GM12878 (cell line): ENCODE measurements around the gene TOP2B. TPM values are rescaled to one million over a fixed set of nuclear protein-coding genes. Genes with fewer than 3 reads are reported as not detected.

ENCODE experiments used
- ATAC-seq: fragments of 200-7000 bp; cut with Tn5 transposase; 3 replicates; pipeline ENCODE4 v1.9.1; 2020; ENCODE audit warnings: mild to moderate bottlenecking, moderate library complexity
- BruUV-seq: library from RNA; stranded (reverse); fragments of 400-500 nt; replicated peaks from 2 replicates; lab custom pipeline; 2021; lab: Mats Ljungman, UMichigan
- CTCF ChIA-PET: fragments of 300-600 bp; sonication (Branson Sonifier 250); formaldehyde crosslinking; extraction: SDS; loops from one replicate; lab custom pipeline; 2021; ENCODE audit warnings: inconsistent platforms; lab: Yijun Ruan, JAX
- POLR2A ChIA-PET: fragments of 350-600 bp; formaldehyde crosslinking; extraction: SDS; loops from one replicate; lab custom pipeline; 2021; ENCODE audit warnings: inconsistent platforms; lab: Charles Lee
- RAD21 ChIA-PET: fragments of 300-600 bp; sonication (Branson Sonifier 250); formaldehyde crosslinking; loops from one replicate; lab custom pipeline; 2023; ENCODE audit warnings: antibody characterized with exemption; ENCODE audit not compliant: unreplicated experiment; lab: Charles Lee
- SMC1A ChIA-PET: fragments of 300-600 bp; sonication (Branson Sonifier 250); formaldehyde crosslinking; loops from one replicate; lab custom pipeline; 2023; ENCODE audit not compliant: unreplicated experiment, uncharacterized antibody; lab: Charles Lee
- DNase-seq: peaks from one replicate; pipeline ENCODE4 v3.0.0-alpha.2; 2011; ENCODE audit warnings: low read depth, low spot score
- FAIRE-seq: peaks from 3 replicates; lab custom pipeline; 2011; peaks lifted over from hg19 to GRCh38; lab: Jason Lieb, UNC
- H2AFZ ChIP-seq: 2 replicates; pipeline ENCODE4 v1.6.0; 2011; ENCODE audit warnings: low read depth, low read length, control low read depth; ENCODE audit not compliant: control insufficient read depth
- H3K27ac ChIP-seq: 2 replicates; pipeline ENCODE4 v1.5.1; 2011; ENCODE audit warnings: control low read depth; ENCODE audit not compliant: control insufficient read depth, insufficient read depth
- H3K27me3 ChIP-seq, 2 experiments: replicated peaks in 1 of 2; 2 replicates each; pipeline versions ENCODE4 v1.6.0 to v1.6.1; 2011; ENCODE audit warnings: low read length in 1 of 2; ENCODE audit not compliant: control insufficient read depth in 2 of 2, insufficient read depth in 2 of 2
- H3K36me3 ChIP-seq, 2 experiments: 2 replicates each; pipeline ENCODE4 v1.5.1; 2011; ENCODE audit warnings: low read length in 1 of 2; ENCODE audit not compliant: control insufficient read depth in 2 of 2, insufficient read depth in 2 of 2
- H3K4me1 ChIP-seq: 2 replicates; pipeline ENCODE4 v1.6.1; 2011; ENCODE audit warnings: mild to moderate bottlenecking, low read length, moderate library complexity, mixed read lengths; ENCODE audit not compliant: control insufficient read depth, insufficient read depth
- H3K4me2 ChIP-seq: 2 replicates; pipeline ENCODE4 v1.6.0; 2011; ENCODE audit warnings: control low read depth; ENCODE audit not compliant: control insufficient read depth, insufficient read depth
- H3K4me3 ChIP-seq: fragments of 200-600 bp; sonication (generic); 2 replicates; pipeline ENCODE4 v1.5.1; 2016
- H3K79me2 ChIP-seq: 2 replicates; pipeline ENCODE4 v1.6.0; 2011; ENCODE audit warnings: low read length; ENCODE audit not compliant: control insufficient read depth, insufficient read depth
- H3K9ac ChIP-seq: 2 replicates; pipeline ENCODE4 v1.8.0; 2011; ENCODE audit warnings: low read length, control low read depth, mixed read lengths; ENCODE audit not compliant: control insufficient read depth, insufficient read depth
- H3K9me3 ChIP-seq: replicated peaks from 3 replicates; pipeline ENCODE4 v1.5.1; 2011; ENCODE audit warnings: mild to moderate bottlenecking, low read length; ENCODE audit not compliant: control insufficient read depth, insufficient read depth
- H4K20me1 ChIP-seq: 2 replicates; pipeline ENCODE4 v1.6.0; 2011; ENCODE audit not compliant: control insufficient read depth, insufficient read depth
- EGR1 ChIP-seq, 2 experiments: IDR thresholded peaks; 1 replicate in 1 of 2; 2 replicates in 1 of 2; pipeline ENCODE4 v1.6.1; 2011 to 2012; ENCODE audit warnings: low read depth in 2 of 2, low read length in 2 of 2, borderline replicate concordance in 1 of 2, mild to moderate bottlenecking in 1 of 2, moderate library complexity in 1 of 2
- MTA3 ChIP-seq: IDR thresholded peaks from 2 replicates; pipeline ENCODE4 v1.6.1; 2012; ENCODE audit warnings: low read length, inconsistent platforms, borderline replicate concordance
- NR2F1 ChIP-seq: fragments of 450-650 bp; conservative IDR thresholded peaks from 2 replicates; pipeline ENCODE4 v1.6.1; 2017; ENCODE audit warnings: mild to moderate bottlenecking
- NRF1 ChIP-seq: conservative IDR thresholded peaks from 2 replicates; pipeline ENCODE4 v1.6.1; 2011; ENCODE audit warnings: mild to moderate bottlenecking, low read depth, low read length, improper control_type of control experiment
- WGBS: methylation state at CpG from one replicate; pipeline ENCODE4 v1.1.6; 2016; ENCODE audit warnings: low lambda C conversion rate; ENCODE audit not compliant: insufficient replicate concordance, insufficient coverage; ENCODE audit errors: missing lambda C conversion rate; 5-methylcytosine and 5-hydroxymethylcytosine counted together
- in situ Hi-C: fragments of 300-500 bp; cut with MboI; formaldehyde crosslinking; loops from 9 replicates; pipeline ENCODE4 v1.14.3; 2018; ENCODE audit warnings: mixed read lengths
- intact Hi-C: fragments of 100-400 bp; cut with micrococcal nuclease; formaldehyde crosslinking; loops from one replicate; pipeline ENCODE4 v1.14.2; 2022; ENCODE audit not compliant: unreplicated experiment
- polyA plus RNA-seq, 11 experiments: library from polyadenylated mRNA; depleted of rRNA in 4 of 11; unstranded in 6 of 11; stranded (reverse) in 5 of 11; fragments of >200 nt; fragmentation: Nextera tagmentation in 4 of 11; fragmentation: Illumina TruSeq in 1 of 11; extraction: Ambion mirVana in 4 of 11; extraction: Trizol in 1 of 11; gene quantifications; 1 replicate in 1 of 11; 2 replicates in 10 of 11; pipeline versions ENCODE4 v1.2.1 to v1.2.3, GENCODE V29; 2011 to 2016; ENCODE audit warnings: inconsistent platforms in 2 of 11, missing spikeins in 2 of 11, low read depth in 1 of 11
- total RNA-seq, 4 experiments: library from RNA; depleted of rRNA in 3 of 4; stranded (reverse); fragments of >200 nt in 3 of 4; fragmentation: Illumina TruSeq in 1 of 4; extraction: Trizol in 1 of 4; gene quantifications; 2 replicates each; pipeline versions ENCODE4 v1.2.1 to v1.2.3, GENCODE V29; 2013 to 2021
- TF ChIP-seq, protein P1 (sequence below): fragments of 450-650 bp; IDR thresholded peaks from 2 replicates; pipeline ENCODE4 v1.6.1; 2018; ENCODE audit warnings: borderline replicate concordance, mild to moderate bottlenecking; ENCODE audit not compliant: partially characterized antibody

Gene TOP2B
- total and polyA plus RNA-seq, 10 of the 15 experiments (the other 5 are each of a cell fraction or from before 2014, with no cell fraction given): 28.6 to 134 (median 83.4) TPM

DNA sequence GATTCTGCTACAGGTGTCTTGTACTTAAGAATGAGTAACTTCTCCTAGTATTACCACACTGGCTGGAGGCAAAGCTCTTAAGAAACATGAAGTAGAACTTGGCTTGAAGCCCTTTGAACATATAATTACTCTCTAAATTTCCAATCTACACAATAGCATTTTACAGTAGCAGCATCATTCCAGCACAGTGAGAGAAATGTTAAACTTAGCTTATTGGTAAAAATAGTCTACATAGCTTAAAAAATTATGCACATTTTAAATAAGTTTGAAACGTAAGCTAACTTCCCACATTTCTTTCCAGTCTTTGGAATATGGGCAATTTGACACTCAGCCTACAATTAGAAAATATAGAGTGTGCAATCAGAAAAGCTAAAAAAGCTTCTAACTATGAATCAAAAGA lies 32.8 kb upstream of the TOP2B start:
- H2AFZ ChIP-seq: no peak overlapping the region
- H3K4me1 ChIP-seq: no peaks in the 10 kb centered on the region
- H3K27ac ChIP-seq: no peak overlapping the region
- no peak for ATAC-seq
- CTCF ChIA-PET: interaction anchor here (0.7 to 1.0 kb wide), 3 partner anchors 9 to 193 kb away, joined by 3 read pairs; no protein-coding TSS in a partner anchor
- no peak for TF ChIP-seq EGR1 (IDR thresholded peaks at IDR 0.05; ENCODE audit: borderline replicate concordance in 1 of 2, low read depth in 2 of 2, low read length in 2 of 2)
- TF ChIP-seq NR2F1: no peak
- FAIRE-seq: no peak
- no peaks in the 10 kb centered on the region for H4K20me1 ChIP-seq
- no peaks in the 10 kb centered on the region for H3K27me3 ChIP-seq
- intact Hi-C loops: no loop called here
- H3K9ac ChIP-seq: no peak overlapping the region
- DNase-seq: no peak
- no peaks in the 10 kb centered on the region for H3K9me3 ChIP-seq
- no peak overlapping the region for H3K4me3 ChIP-seq
- WGBS: 4% methylated on average over 1 of the region's 1 CpG
- POLR2A ChIA-PET: interaction anchor here (1.1 kb wide), 1 partner anchor 12 kb away, joined by 4 read pairs; no protein-coding TSS in a partner anchor
- no peak overlapping the region for H3K4me2 ChIP-seq
- no peaks in the 10 kb centered on the region for H3K36me3 ChIP-seq
- BruUV-seq: no TSS peak
- RAD21 ChIA-PET: interaction anchor here (1.0 kb wide), 1 partner anchor 49 kb away, joined by 3 read pairs; no protein-coding TSS in a partner anchor
- no peaks in the 10 kb centered on the region for H3K79me2 ChIP-seq
- SMC1A ChIA-PET: interaction anchor here (0.6 to 2.7 kb wide), 5 partner anchors 13 to 166 kb away, joined by 3 to 9 read pairs (median 5); no protein-coding TSS in a partner anchor
- in situ Hi-C loops: no loop called here

DNA sequence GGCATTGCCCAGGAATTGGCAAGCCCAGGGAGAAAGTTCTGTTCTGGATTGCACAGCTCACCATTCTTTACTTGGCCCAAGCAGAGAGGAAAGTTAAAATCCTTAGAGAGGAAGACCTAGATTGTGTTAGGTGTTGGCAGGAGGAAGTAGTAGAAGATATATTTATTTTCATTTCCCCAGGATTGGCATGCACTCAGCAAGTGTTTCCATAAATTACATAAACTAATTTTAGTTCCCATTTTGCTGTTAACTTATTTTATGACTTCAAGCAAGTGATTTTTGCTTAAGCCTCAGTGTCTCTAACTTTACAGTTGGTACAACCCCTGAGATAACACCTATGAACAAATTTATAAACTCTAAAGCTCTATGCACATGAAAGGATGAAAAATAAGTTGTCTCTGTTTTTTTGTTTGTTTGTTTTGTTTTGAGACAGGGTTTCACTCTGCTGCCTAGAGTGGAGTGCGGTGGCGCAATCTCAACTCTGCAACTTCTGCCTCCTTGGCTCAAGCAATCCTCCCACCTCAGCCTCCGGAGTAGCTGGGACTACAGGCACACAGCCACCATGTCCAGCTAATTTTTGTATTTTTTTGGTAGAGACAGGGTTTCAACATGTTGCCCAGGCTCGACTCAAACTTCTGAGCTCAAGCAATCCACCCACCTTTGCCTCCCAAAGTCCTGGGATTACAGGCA lies 31.2 kb upstream of the TOP2B start:
- no TSS peak for BruUV-seq
- ChIA-PET RAD21 (interaction anchor here (0.6 kb wide), 1 partner anchor 158 kb away, joined by 3 read pairs; no protein-coding TSS in a partner anchor), SMC1A (interaction anchor here (1.0 to 2.7 kb wide), 4 partner anchors 11 to 42 kb away, joined by 3 to 9 read pairs (median 6); no protein-coding TSS in a partner anchor), POLR2A (no interaction called here), CTCF (interaction anchor here (1.1 kb wide), 1 partner anchor 103 kb away, joined by 3 read pairs; no protein-coding TSS in a partner anchor)
- no peak overlapping the region for H3K9ac ChIP-seq
- H3K4me2 ChIP-seq: no peak overlapping the region
- FAIRE-seq: no peak
- H3K27ac ChIP-seq: no peak overlapping the region
- in situ Hi-C loops: no loop called here
- no peaks in the 10 kb centered on the region for H4K20me1 ChIP-seq
- H2AFZ ChIP-seq: no peak overlapping the region
- DNase-seq: no peak
- no peaks in the 10 kb centered on the region for H3K27me3 ChIP-seq
- no peak for ATAC-seq
- no peak overlapping the region for H3K4me3 ChIP-seq
- H3K36me3 ChIP-seq: no peaks in the 10 kb centered on the region
- TF ChIP-seq NRF1: no peak
- TF ChIP-seq MTA3: no peak
- TF ChIP-seq, protein P1, sequence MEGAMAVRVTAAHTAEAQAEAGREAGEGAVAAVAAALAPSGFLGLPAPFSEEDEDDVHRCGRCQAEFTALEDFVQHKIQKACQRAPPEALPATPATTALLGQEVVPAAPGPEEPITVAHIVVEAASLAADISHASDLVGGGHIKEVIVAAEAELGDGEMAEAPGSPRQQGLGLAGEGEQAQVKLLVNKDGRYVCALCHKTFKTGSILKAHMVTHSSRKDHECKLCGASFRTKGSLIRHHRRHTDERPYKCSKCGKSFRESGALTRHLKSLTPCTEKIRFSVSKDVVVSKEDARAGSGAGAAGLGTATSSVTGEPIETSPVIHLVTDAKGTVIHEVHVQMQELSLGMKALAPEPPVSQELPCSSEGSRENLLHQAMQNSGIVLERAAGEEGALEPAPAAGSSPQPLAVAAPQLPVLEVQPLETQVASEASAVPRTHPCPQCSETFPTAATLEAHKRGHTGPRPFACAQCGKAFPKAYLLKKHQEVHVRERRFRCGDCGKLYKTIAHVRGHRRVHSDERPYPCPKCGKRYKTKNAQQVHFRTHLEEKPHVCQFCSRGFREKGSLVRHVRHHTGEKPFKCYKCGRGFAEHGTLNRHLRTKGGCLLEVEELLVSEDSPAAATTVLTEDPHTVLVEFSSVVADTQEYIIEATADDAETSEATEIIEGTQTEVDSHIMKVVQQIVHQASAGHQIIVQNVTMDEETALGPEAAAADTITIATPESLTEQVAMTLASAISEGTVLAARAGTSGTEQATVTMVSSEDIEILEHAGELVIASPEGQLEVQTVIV: no peak
- TF ChIP-seq EGR1 (IDR thresholded peaks at IDR 0.05; ENCODE audit: borderline replicate concordance in 1 of 2, low read depth in 2 of 2, low read length in 2 of 2): no peak
- TF ChIP-seq, all 136 proteins: peak for 0
- H3K79me2 ChIP-seq: no peaks in the 10 kb centered on the region
- WGBS: 47% methylated on average over 4 of the region's 4 CpGs
- intact Hi-C loops: no loop called here
- H3K4me1 ChIP-seq: no peaks in the 10 kb centered on the region
- H3K9me3 ChIP-seq: no peaks in the 10 kb centered on the region
